Measurements from ENCODE around the gene SERINC3. TPM values are rescaled to one million over a fixed set of nuclear protein-coding genes. Genes with fewer than 3 reads are reported as not detected.

The SERINC3 gene
- total RNA-seq, 1 donor: 136 TPM

DNA sequence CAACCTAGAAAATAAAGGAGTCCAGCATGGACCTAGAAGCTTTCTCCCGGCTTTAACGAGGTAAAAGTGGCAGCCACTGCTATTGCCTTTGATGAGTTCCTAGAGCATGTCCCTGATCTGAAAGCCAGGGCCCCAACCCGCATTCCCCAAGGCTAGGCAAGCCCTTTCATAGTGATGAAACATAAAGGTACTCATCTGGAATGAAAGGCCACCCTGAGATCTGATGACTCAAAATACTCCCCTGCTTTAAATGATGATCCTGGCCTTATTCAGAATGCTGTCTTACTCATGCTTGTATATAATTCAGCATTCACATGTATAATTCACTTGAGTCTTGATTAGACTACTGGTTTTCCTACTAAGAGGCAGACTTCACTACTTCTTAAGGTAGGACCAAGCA lies 24.9 kb downstream of the SERINC3 start:
- no peak overlapping the region for H3K4me3 ChIP-seq (ENCODE audit: low read depth, low read length)
- peak; percentile 84 for DNase-seq (ENCODE audit: low read depth)
- no peak for TF ChIP-seq CTCF (IDR thresholded peaks at IDR 0.05; ENCODE audit: insufficient read depth, low read depth, low read length)

DNA sequence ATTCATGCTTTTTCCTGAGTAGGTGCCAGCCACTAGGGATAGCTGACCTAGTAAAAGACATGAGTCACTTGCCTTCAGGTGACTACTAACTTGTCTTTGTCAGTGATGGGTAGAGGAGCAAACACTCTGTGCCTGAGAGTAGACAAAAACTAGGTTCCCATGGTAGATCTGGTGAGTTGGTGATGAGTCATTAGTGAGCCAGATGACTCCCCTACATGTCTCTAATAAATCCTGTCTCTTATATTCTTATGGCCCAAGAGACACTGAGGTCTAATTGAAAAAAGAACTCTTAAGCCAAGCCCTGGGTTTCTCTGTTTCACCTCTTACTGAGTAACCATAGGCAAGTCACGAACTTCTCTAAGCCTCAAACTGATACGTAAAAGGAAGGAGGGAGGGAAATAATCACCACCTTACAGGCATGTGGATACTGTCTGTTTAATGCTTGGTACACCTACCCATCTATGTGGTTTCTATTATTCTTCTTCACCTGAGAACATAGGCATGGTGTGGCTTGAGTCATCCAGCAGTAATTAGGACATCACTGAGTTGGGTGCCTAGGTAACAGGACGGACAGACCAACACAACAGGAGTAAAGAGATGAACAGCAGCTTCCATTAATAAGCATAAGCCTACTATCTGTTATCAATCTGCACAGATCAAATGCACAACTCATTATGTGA lies 25.9 kb downstream of the SERINC3 start:
- no peak for TF ChIP-seq CTCF (IDR thresholded peaks at IDR 0.05; ENCODE audit: insufficient read depth, low read depth, low read length)
- peak; percentile 97 for DNase-seq (ENCODE audit: low read depth)
- no peak overlapping the region for H3K4me3 ChIP-seq (ENCODE audit: low read depth, low read length)

- H3K4me3 ChIP-seq (ENCODE audit: low read depth, low read length): no peak overlapping the region
- TF ChIP-seq CTCF (IDR thresholded peaks at IDR 0.05; ENCODE audit: insufficient read depth, low read depth, low read length): no peak
- DNase-seq (ENCODE audit: low read depth): peak; percentile 97
Measured at GRCh38 chr20:44495257-44495656, 26.6 kb downstream of the SERINC3 start.

DNA sequence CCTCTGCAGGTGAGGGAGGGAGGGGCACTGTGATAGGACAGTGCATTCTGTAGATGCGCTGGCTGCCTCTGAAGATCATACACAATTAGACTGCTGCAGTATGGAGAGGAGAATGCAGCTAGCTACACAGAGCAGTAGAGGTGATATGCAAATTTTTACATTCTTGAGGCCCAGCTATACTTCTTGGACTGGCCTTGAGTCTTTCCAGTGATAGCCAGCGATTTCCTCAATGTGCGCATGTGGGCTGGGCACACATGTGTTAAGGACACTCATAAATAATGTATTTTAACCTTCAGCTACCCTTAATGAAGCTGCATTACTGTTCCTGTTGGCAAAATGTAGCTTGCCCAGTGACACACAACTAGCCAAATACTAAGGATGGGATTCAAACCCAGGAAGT lies 27.2 kb downstream of the SERINC3 start:
- no peak overlapping the region for H3K4me3 ChIP-seq (ENCODE audit: low read depth, low read length)
- TF ChIP-seq CTCF (IDR thresholded peaks at IDR 0.05; ENCODE audit: insufficient read depth, low read depth, low read length): no peak
- no peak for DNase-seq (ENCODE audit: low read depth)

DNA sequence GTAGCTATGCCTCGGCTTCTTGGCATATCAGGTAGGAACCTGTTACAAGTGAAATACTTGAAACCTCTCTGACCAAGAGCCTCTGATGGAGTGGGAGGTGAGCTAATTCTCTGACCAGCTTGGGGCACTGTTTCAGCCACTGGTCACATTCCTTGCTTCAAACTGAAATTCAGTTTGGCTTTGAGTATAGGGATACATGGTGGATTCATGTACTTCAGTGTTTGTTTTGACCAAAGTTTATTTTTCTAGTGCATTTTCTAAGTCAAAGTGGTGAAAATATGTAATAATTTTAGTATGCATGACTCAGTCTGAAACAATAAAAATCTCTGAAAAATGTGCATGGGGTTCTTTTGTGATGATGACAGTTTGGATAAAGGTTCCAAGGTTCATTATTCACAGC lies 27.6 kb downstream of the SERINC3 start:
- H3K4me3 ChIP-seq (ENCODE audit: low read depth, low read length): no peak overlapping the region
- no peak for DNase-seq (ENCODE audit: low read depth)
- no peak for TF ChIP-seq CTCF (IDR thresholded peaks at IDR 0.05; ENCODE audit: insufficient read depth, low read depth, low read length)

DNA sequence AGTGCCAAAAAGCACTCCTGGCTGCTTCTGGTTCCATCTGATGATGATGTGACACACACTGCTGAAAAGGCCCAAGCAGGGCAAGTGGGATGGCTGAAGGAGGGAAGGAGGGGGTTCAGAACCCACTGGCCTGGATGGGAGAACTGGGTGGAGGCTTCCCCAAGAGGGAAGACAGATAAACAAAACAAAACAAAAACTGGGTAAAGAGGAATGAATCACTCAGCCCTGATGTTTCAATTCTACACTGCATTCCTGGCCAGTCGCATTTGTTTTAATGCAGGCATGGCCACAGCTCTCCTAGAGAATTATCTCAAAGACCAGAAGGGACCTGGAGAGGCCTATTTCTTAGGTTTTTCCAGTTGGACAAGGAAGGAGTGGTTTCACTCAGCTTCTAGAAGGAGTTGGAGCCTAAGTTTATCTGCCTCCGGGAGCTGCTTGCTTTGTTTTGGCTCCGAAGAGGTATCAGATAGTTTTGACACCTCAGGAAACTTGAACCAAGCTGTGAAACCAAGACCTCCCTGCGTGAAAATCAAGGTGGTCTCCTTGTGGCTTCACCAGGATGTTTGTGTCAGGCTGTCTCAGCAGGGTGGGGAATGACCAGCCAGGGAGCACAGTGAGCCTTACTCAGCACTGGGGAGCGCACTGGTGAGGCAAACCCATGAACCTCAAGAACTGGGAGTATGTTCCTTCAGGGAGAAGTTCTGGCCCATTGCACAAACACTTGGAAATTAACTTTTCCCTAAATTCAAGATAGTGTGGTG lies 30.1 kb downstream of the SERINC3 start:
- DNase-seq (ENCODE audit: low read depth): peak; percentile 71
- H3K4me3 ChIP-seq (ENCODE audit: low read depth, low read length): no peak overlapping the region
- TF ChIP-seq CTCF (IDR thresholded peaks at IDR 0.05; ENCODE audit: insufficient read depth, low read depth, low read length): no peak
